ENCODE results near the gene CHD6. TPM values are rescaled to one million over a fixed set of nuclear protein-coding genes. Genes with fewer than 3 reads are reported as not detected.

CHD6 gene
- total and polyA plus RNA-seq, 2 experiments from 2014 or later: 12.6 to 24.9 TPM

DNA sequence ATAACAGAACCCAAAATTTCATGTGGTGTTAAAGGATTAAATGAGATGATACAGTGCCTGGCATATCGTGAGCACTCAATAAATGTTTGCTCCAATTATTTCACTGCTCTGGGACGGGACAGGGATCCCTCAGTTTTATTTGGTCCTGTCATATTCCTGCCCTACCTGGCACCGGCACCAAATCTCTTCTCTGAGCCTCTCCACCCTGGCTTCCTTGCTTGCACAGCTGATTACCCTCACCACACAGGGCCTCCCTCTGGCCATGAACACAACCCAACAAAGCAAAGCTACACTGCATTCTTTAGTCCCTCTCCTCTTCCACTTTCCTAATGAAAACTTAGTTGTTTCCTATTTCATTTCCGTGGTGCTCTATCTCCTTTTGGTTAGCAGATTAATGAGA is 16.4 kb downstream of the CHD6 start:
- in situ Hi-C loops (cut with MboI): no loop called here
- H3K9ac ChIP-seq: no peak overlapping the region
- DNase-seq: no peak
- H3K4me1 ChIP-seq (ENCODE audit: insufficient read depth): no peaks in the 10 kb centered on the region
- H3K9me2 ChIP-seq (ENCODE audit: insufficient read depth): no peaks in the 10 kb centered on the region
- H3K9me3 ChIP-seq (ENCODE audit: low read depth): no peaks in the 10 kb centered on the region
- H4K20me1 ChIP-seq (ENCODE audit: insufficient read depth): peaks cover 7% of the 10 kb centered on the region; the same call in 1 of the 2 replicates
- no peaks in the 10 kb centered on the region for H3F3A ChIP-seq (ENCODE audit: insufficient read depth)
- H3K79me2 ChIP-seq (ENCODE audit: insufficient read depth): peaks cover 100% of the 10 kb centered on the region
- no peak overlapping the region for H3K27ac ChIP-seq
- no peak overlapping the region for H2AFZ ChIP-seq
- 84 to 85% methylated on average over 4 of the region's 4 CpGs for WGBS, 2 experiments (ENCODE audit: low coverage in 1 of 2, low lambda C conversion rate in 2 of 2, missing lambda C conversion rate in 2 of 2)
- no peaks in the 10 kb centered on the region for H3K27me3 ChIP-seq (replicated peaks; ENCODE audit: insufficient read depth)
- no peaks in the 10 kb centered on the region for H3K36me3 ChIP-seq (ENCODE audit: low read depth)
- H3K4me2 ChIP-seq (ENCODE audit: unreplicated experiment): no peak overlapping the region
- TF ChIP-seq EZH2phosphoT487 (IDR thresholded peaks at IDR 0.05; ENCODE audit: insufficient read depth, low read depth) (no peak), EZH2 (IDR thresholded peaks at IDR 0.05; ENCODE audit: insufficient read depth, poor library complexity, severe bottlenecking) (no peak)
- H3K4me3 ChIP-seq: no peak overlapping the region

- no peak overlapping the region for H3K4me2 ChIP-seq (ENCODE audit: unreplicated experiment)
- H4K20me1 ChIP-seq (ENCODE audit: insufficient read depth): peaks cover 7% of the 10 kb centered on the region; the same call in 1 of the 2 replicates
- no peaks in the 10 kb centered on the region for H3K9me3 ChIP-seq (ENCODE audit: low read depth)
- H3K4me1 ChIP-seq (ENCODE audit: insufficient read depth): no peaks in the 10 kb centered on the region
- no peaks in the 10 kb centered on the region for H3K36me3 ChIP-seq (ENCODE audit: low read depth)
- H3K9me2 ChIP-seq (ENCODE audit: insufficient read depth): no peaks in the 10 kb centered on the region
- no peak overlapping the region for H3K9ac ChIP-seq
- H3K27ac ChIP-seq: no peak overlapping the region
- DNase-seq: no peak
- no peak overlapping the region for H3K4me3 ChIP-seq
- H2AFZ ChIP-seq: no peak overlapping the region
- H3K27me3 ChIP-seq (replicated peaks; ENCODE audit: insufficient read depth): no peaks in the 10 kb centered on the region
- H3F3A ChIP-seq (ENCODE audit: insufficient read depth): no peaks in the 10 kb centered on the region
- TF ChIP-seq EZH2 (IDR thresholded peaks at IDR 0.05; ENCODE audit: insufficient read depth, poor library complexity, severe bottlenecking): no peak
- no peak for TF ChIP-seq EZH2phosphoT487 (IDR thresholded peaks at IDR 0.05; ENCODE audit: insufficient read depth, low read depth)
- H3K79me2 ChIP-seq (ENCODE audit: insufficient read depth): peaks cover 100% of the 10 kb centered on the region
- in situ Hi-C loops (cut with MboI): no loop called here
- WGBS, 2 experiments (ENCODE audit: low coverage in 1 of 2, low lambda C conversion rate in 2 of 2, missing lambda C conversion rate in 2 of 2): 89 to 90% methylated on average over 3 of the region's 3 CpGs
Measured at GRCh38 chr20:41600926-41601631, 17.1 kb downstream of the CHD6 start.

GRCh38 chr20:41599699-41600104 is 18.5 kb downstream of the CHD6 start:
- no peaks in the 10 kb centered on the region for H3K4me1 ChIP-seq (ENCODE audit: insufficient read depth)
- H2AFZ ChIP-seq: no peak overlapping the region
- H3K9ac ChIP-seq: no peak overlapping the region
- no peaks in the 10 kb centered on the region for H3K9me2 ChIP-seq (ENCODE audit: insufficient read depth)
- no peak overlapping the region for H3K4me3 ChIP-seq
- H3K36me3 ChIP-seq (ENCODE audit: low read depth): no peaks in the 10 kb centered on the region
- H3K27me3 ChIP-seq (replicated peaks; ENCODE audit: insufficient read depth): no peaks in the 10 kb centered on the region
- WGBS, 2 experiments (ENCODE audit: low coverage in 1 of 2, low lambda C conversion rate in 2 of 2, missing lambda C conversion rate in 2 of 2): 89 to 97% methylated on average over 3 of the region's 3 CpGs
- H3K27ac ChIP-seq: no peak overlapping the region
- H3F3A ChIP-seq (ENCODE audit: insufficient read depth): no peaks in the 10 kb centered on the region
- no peak overlapping the region for H3K4me2 ChIP-seq (ENCODE audit: unreplicated experiment)
- H3K9me3 ChIP-seq (ENCODE audit: low read depth): no peaks in the 10 kb centered on the region
- H4K20me1 ChIP-seq (ENCODE audit: insufficient read depth): peaks cover 7% of the 10 kb centered on the region; the same call in 1 of the 2 replicates
- TF ChIP-seq EZH2 (IDR thresholded peaks at IDR 0.05; ENCODE audit: insufficient read depth, poor library complexity, severe bottlenecking) (no peak), EZH2phosphoT487 (IDR thresholded peaks at IDR 0.05; ENCODE audit: insufficient read depth, low read depth) (no peak)
- peaks cover 100% of the 10 kb centered on the region for H3K79me2 ChIP-seq (ENCODE audit: insufficient read depth)
- DNase-seq: no peak
- in situ Hi-C loops (cut with MboI): no loop called here

DNA sequence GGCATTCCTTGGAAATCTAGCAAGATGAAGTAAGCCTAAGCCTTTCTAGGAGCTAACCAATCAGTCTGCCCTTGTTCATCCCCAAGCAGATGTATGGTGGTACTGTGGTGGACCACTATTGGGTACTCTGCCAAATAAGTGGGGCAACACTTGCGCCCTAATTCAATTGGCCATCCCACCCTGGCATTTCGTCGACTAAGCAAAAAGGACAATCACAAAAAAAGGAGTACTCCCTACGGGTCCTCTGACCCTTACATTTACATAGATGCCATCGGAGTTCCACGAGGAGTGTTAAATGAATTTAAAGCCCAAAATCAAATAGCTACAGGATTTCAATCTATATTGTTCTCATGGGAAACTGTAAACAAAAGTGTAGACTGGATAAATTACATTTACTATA is 19.5 kb downstream of the CHD6 start:
- no peak overlapping the region for H3K27ac ChIP-seq
- TF ChIP-seq EZH2phosphoT487 (IDR thresholded peaks at IDR 0.05; ENCODE audit: insufficient read depth, low read depth): no peak
- no peak for TF ChIP-seq EZH2 (IDR thresholded peaks at IDR 0.05; ENCODE audit: insufficient read depth, poor library complexity, severe bottlenecking)

More for the DNA sequence above, 19.5 kb downstream of the CHD6 start:
- H3K4me2 ChIP-seq (ENCODE audit: unreplicated experiment): no peak overlapping the region
- in situ Hi-C loops (cut with MboI): no loop called here
- H4K20me1 ChIP-seq (ENCODE audit: insufficient read depth): peaks cover 3% of the 10 kb centered on the region; the same call in 1 of the 2 replicates
- no peaks in the 10 kb centered on the region for H3F3A ChIP-seq (ENCODE audit: insufficient read depth)
- H3K4me1 ChIP-seq (ENCODE audit: insufficient read depth): no peaks in the 10 kb centered on the region
- WGBS, 2 experiments (ENCODE audit: low coverage in 1 of 2, low lambda C conversion rate in 2 of 2, missing lambda C conversion rate in 2 of 2): 96 to 99% methylated on average over 6 of the region's 6 CpGs
- H3K9me2 ChIP-seq (ENCODE audit: insufficient read depth): no peaks in the 10 kb centered on the region
- no peak overlapping the region for H3K4me3 ChIP-seq
- peaks cover 100% of the 10 kb centered on the region for H3K79me2 ChIP-seq (ENCODE audit: insufficient read depth)
- no peaks in the 10 kb centered on the region for H3K36me3 ChIP-seq (ENCODE audit: low read depth)
- no peaks in the 10 kb centered on the region for H3K9me3 ChIP-seq (ENCODE audit: low read depth)
- H2AFZ ChIP-seq: no peak overlapping the region
- H3K27me3 ChIP-seq (replicated peaks; ENCODE audit: insufficient read depth): no peaks in the 10 kb centered on the region
- no peak for DNase-seq
- H3K9ac ChIP-seq: no peak overlapping the region
